HepG2 (cell line): ENCODE results near the gene RBBP8. TPM values are rescaled to one million over a fixed set of nuclear protein-coding genes. Genes with fewer than 3 reads are reported as not detected.
A peak's percentile ranks its signal among the peaks of the same experiment; 100 is the strongest.

ENCODE experiments used
- ADNP ChIP-seq: sonication (generic); formaldehyde crosslinking; IDR thresholded peaks from 2 replicates; pipeline ENCODE4 v1.4.0; 2020; ENCODE audit warnings: missing genetic modification reagents
- ATF7 ChIP-seq, 2 experiments: fragments of 450-650 bp in 1 of 2; sonication (generic) in 1 of 2; formaldehyde crosslinking in 1 of 2; IDR thresholded peaks; 2 replicates each; pipeline versions ENCODE4 v1.4.0 to v1.6.1; 2016 to 2020; ENCODE audit warnings: antibody characterized with exemption in 1 of 2, mild to moderate bottlenecking in 1 of 2, missing genetic modification reagents in 1 of 2
- BRCA1 ChIP-seq: sonication (generic); formaldehyde crosslinking; IDR thresholded peaks from 2 replicates; pipeline ENCODE4 v1.4.0; 2020; ENCODE audit warnings: missing genetic modification reagents
- CBFB ChIP-seq: sonication (generic); formaldehyde crosslinking; IDR thresholded peaks from 2 replicates; pipeline ENCODE4 v1.4.0; 2020; ENCODE audit warnings: missing genetic modification reagents
- FOXC1 ChIP-seq: sonication (generic); formaldehyde crosslinking; IDR thresholded peaks from 2 replicates; pipeline ENCODE4 v1.8.0; 2022; ENCODE audit warnings: mild to moderate bottlenecking, missing genetic modification reagents, borderline replicate concordance
- FOXJ3 ChIP-seq: sonication (generic); formaldehyde crosslinking; IDR thresholded peaks from 2 replicates; pipeline ENCODE4 v1.4.0; 2020; ENCODE audit warnings: missing genetic modification reagents, mild to moderate bottlenecking, borderline replicate concordance
- GABPB1 ChIP-seq: IDR thresholded peaks from 2 replicates; pipeline ENCODE4 v1.6.1; 2016; ENCODE audit warnings: mild to moderate bottlenecking, missing genetic modification reagents, moderate library complexity, missing compliant biosample characterization
- GLMP ChIP-seq: sonication (generic); formaldehyde crosslinking; IDR thresholded peaks from 2 replicates; pipeline ENCODE4 v1.9.0; 2021; ENCODE audit warnings: missing genetic modification reagents, mild to moderate bottlenecking, borderline replicate concordance
- HBP1 ChIP-seq: IDR thresholded peaks from 2 replicates; pipeline ENCODE4 v1.6.1; 2016; ENCODE audit warnings: low read depth, control low read depth
- HHEX ChIP-seq: IDR thresholded peaks from 2 replicates; pipeline ENCODE4 v1.6.1; 2016; ENCODE audit warnings: control low read depth
- NFE2L2 ChIP-seq: fragments of 150-350 bp; IDR thresholded peaks from 2 replicates; pipeline ENCODE4 v1.6.1; 2014; ENCODE audit warnings: low read length
- PHF8 ChIP-seq: sonication (generic); formaldehyde crosslinking; IDR thresholded peaks from 2 replicates; pipeline ENCODE4 v1.5.0; 2020; ENCODE audit warnings: missing genetic modification reagents
- SAFB2 ChIP-seq: sonication (generic); formaldehyde crosslinking; IDR thresholded peaks from 2 replicates; pipeline ENCODE4 v1.5.1; 2020; ENCODE audit warnings: missing genetic modification reagents, low read depth, mild to moderate bottlenecking, borderline replicate concordance
- SCMH1 ChIP-seq: sonication (generic); formaldehyde crosslinking; IDR thresholded peaks from 2 replicates; pipeline ENCODE4 v1.9.0; 2021; ENCODE audit warnings: missing genetic modification reagents, mild to moderate bottlenecking, borderline replicate concordance
- SSRP1 ChIP-seq: IDR thresholded peaks from 2 replicates; pipeline ENCODE4 v1.6.1; 2016; ENCODE audit warnings: control low read depth
- STAG1 ChIP-seq: sonication (generic); formaldehyde crosslinking; IDR thresholded peaks from 2 replicates; pipeline ENCODE4 v1.4.0; 2020; ENCODE audit warnings: missing genetic modification reagents
- THAP11 ChIP-seq: IDR thresholded peaks from 2 replicates; pipeline ENCODE4 v1.6.1; 2016; ENCODE audit warnings: missing biosample characterization, missing genetic modification reagents
- TRIM24 ChIP-seq: sonication (generic); formaldehyde crosslinking; IDR thresholded peaks from 2 replicates; pipeline ENCODE4 v1.8.0; 2022; ENCODE audit warnings: mild to moderate bottlenecking, missing genetic modification reagents
- ZBTB2 ChIP-seq: sonication (generic); formaldehyde crosslinking; IDR thresholded peaks from 2 replicates; pipeline ENCODE4 v1.8.0; 2022; ENCODE audit warnings: low read depth, missing genetic modification reagents
- ZNF431 ChIP-seq: sonication (generic); formaldehyde crosslinking; IDR thresholded peaks from 2 replicates; pipeline ENCODE4 v1.9.0; 2022; ENCODE audit warnings: missing genetic modification reagents, low read depth, mild to moderate bottlenecking, borderline replicate concordance
- ZNF597 ChIP-seq: sonication (generic); formaldehyde crosslinking; IDR thresholded peaks from 2 replicates; pipeline ENCODE4 v1.5.0; 2020; ENCODE audit warnings: missing genetic modification reagents
- ZNF607 ChIP-seq: sonication (generic); formaldehyde crosslinking; IDR thresholded peaks from 2 replicates; pipeline ENCODE4 v1.5.1; 2020; ENCODE audit warnings: missing genetic modification reagents, mild to moderate bottlenecking, borderline replicate concordance
- ZNF629 ChIP-seq: sonication (generic); formaldehyde crosslinking; conservative IDR thresholded peaks from 2 replicates; pipeline ENCODE4 v1.5.0; 2020; ENCODE audit warnings: missing genetic modification reagents
- ZNF850 ChIP-seq: sonication (generic); formaldehyde crosslinking; conservative IDR thresholded peaks from 2 replicates; pipeline ENCODE4 v1.9.0; 2021; ENCODE audit warnings: mild to moderate bottlenecking, missing genetic modification reagents
- ZSCAN22 ChIP-seq: sonication (generic); formaldehyde crosslinking; IDR thresholded peaks from 2 replicates; pipeline ENCODE4 v1.4.0; 2020; ENCODE audit warnings: mild to moderate bottlenecking, missing genetic modification reagents
- polyA plus RNA-seq, 8 experiments: library from polyadenylated mRNA; depleted of rRNA in 3 of 8; stranded (reverse) in 7 of 8; unstranded in 1 of 8; fragments of >200 nt; fragmentation: Illumina TruSeq in 4 of 8; extraction: Trizol in 4 of 8; gene quantifications; 2 replicates each; pipeline versions ENCODE4 v1.2.1 to v1.2.3, GENCODE V29; 2011 to 2016; ENCODE audit warnings: low read depth in 4 of 8, missing spikeins in 1 of 8, mixed read lengths in 1 of 8; ENCODE audit not compliant: insufficient read depth in 1 of 8
- total RNA-seq, 5 experiments: library from RNA; depleted of rRNA; stranded (reverse); fragments of >200 nt; fragmentation: Illumina TruSeq; extraction: Trizol; gene quantifications; 2 replicates each; pipeline ENCODE4 v1.2.3, GENCODE V29; 2016; ENCODE audit warnings: low read depth in 1 of 5

RBBP8 gene
- total and polyA plus RNA-seq, 2 of the 13 experiments (the other 11 are each of a cell fraction or from before 2014, with no cell fraction given), result 14.2 to 47.4 TPM

GRCh38 chr18:22933206-22933965 lies at the start of gene RBBP8 (continued):
- TF ChIP-seq TRIM24 (CRISPR knock-in tag), result no peak
- no peak for TF ChIP-seq CBFB (CRISPR knock-in tag)
- no peak for TF ChIP-seq ZSCAN22 (CRISPR knock-in tag)
- no peak for TF ChIP-seq SSRP1 (CRISPR knock-in tag)
- TF ChIP-seq ZNF629 (CRISPR knock-in tag), result no peak
- no peak for TF ChIP-seq ADNP (CRISPR knock-in tag)
- peak; percentile 71; the same call in 1 of the 2 replicates for TF ChIP-seq ZNF431 (CRISPR knock-in tag)
- TF ChIP-seq HBP1 (CRISPR knock-in tag), result 0 out of 2 replicates have a peak, but pooled peaks have one; percentile 45
- 0 out of 2 replicates have a peak, but pooled peaks have one; percentile 55 for TF ChIP-seq ZBTB2 (CRISPR knock-in tag)
- peak; percentile 1; the same call in 1 of the 2 replicates for TF ChIP-seq SAFB2
- TF ChIP-seq NFE2L2, result no peak
- TF ChIP-seq SCMH1, result no peak
- TF ChIP-seq ZNF607 (CRISPR knock-in tag), result peak; percentile 40; the same call in 1 of the 2 replicates
- no peak for TF ChIP-seq ZNF850 (CRISPR knock-in tag)
- peak; percentile 89 for TF ChIP-seq PHF8 (CRISPR knock-in tag)
- no peak for TF ChIP-seq GLMP (CRISPR knock-in tag)
- no peak for TF ChIP-seq BRCA1 (CRISPR knock-in tag)
- TF ChIP-seq FOXJ3, result no peak
- no peak for TF ChIP-seq ZNF597 (CRISPR knock-in tag)
- TF ChIP-seq FOXC1 (CRISPR knock-in tag), result peak; percentile 18
- TF ChIP-seq THAP11, result peak; percentile 60
- TF ChIP-seq ATF7 (IDR thresholded peaks at IDR 0.05), result no peak
- TF ChIP-seq ATF7 (CRISPR knock-in tag; IDR thresholded peaks at IDR 0.05), result no peak
- no peak for TF ChIP-seq STAG1 (CRISPR knock-in tag)
- no peak for TF ChIP-seq HHEX (CRISPR knock-in tag)
- TF ChIP-seq GABPB1, result peak; percentile 87
